A673 (cell line): ENCODE measurements around the gene TAS2R16. TPM values are rescaled to one million over a fixed set of nuclear protein-coding genes. Genes with fewer than 3 reads are reported as not detected.

ENCODE experiments used
- BruUV-seq: library from RNA; stranded (reverse); fragments of 400-500 nt; replicated peaks from 2 replicates; lab custom pipeline; 2021; lab: Mats Ljungman, UMichigan
- CTCF ChIA-PET: fragments of 300-600 bp; sonication (Branson Sonifier 250); formaldehyde crosslinking; loops from one replicate; lab custom pipeline; 2022; ENCODE audit warnings: antibody characterized with exemption; lab: Charles Lee
- POLR2A ChIA-PET: fragments of 300-600 bp; sonication (Branson Sonifier 250); formaldehyde crosslinking; loops from one replicate; lab custom pipeline; 2022; ENCODE audit warnings: antibody characterized with exemption; ENCODE audit not compliant: low non-redundant PET; lab: Charles Lee
- DNase-seq: peaks from one replicate; pipeline ENCODE4 v3.0.0-alpha.2; 2015; ENCODE audit warnings: low spot score
- H3K27ac ChIP-seq: fragments of 200-600 bp; sonication (generic); 2 replicates; pipeline ENCODE4 v1.5.1; 2016; ENCODE audit warnings: mixed run types, low read depth, mild to moderate bottlenecking, mixed read lengths, antibody characterized with exemption, low read length; ENCODE audit not compliant: poor library complexity, severe bottlenecking
- H3K27me3 ChIP-seq: fragments of 200-600 bp; sonication (generic); replicated peaks from 2 replicates; pipeline ENCODE4 v1.6.1; 2017; ENCODE audit warnings: mixed run types, low read depth, mild to moderate bottlenecking, mixed read lengths, antibody characterized with exemption, low read length; ENCODE audit not compliant: insufficient read depth, poor library complexity
- H3K36me3 ChIP-seq: fragments of 200-600 bp; sonication (generic); 2 replicates; pipeline ENCODE4 v1.6.1; 2016; ENCODE audit warnings: mixed run types, mild to moderate bottlenecking, mixed read lengths, antibody characterized with exemption, low read length; ENCODE audit not compliant: insufficient read depth, poor library complexity, severe bottlenecking
- H3K4me1 ChIP-seq: fragments of 200-600 bp; sonication (generic); 2 replicates; pipeline ENCODE4 v1.6.1; 2017; ENCODE audit warnings: mixed run types, mild to moderate bottlenecking, mixed read lengths, antibody characterized with exemption, low read length; ENCODE audit not compliant: insufficient read depth, poor library complexity, severe bottlenecking
- H3K4me3 ChIP-seq: fragments of 200-600 bp; sonication (generic); 2 replicates; pipeline ENCODE4 v1.5.1; 2016; ENCODE audit warnings: low read depth, mixed run types, mild to moderate bottlenecking, mixed read lengths, low read length; ENCODE audit not compliant: poor library complexity, severe bottlenecking
- H3K9me3 ChIP-seq: fragments of 200-600 bp; sonication (generic); 2 replicates; pipeline ENCODE4 v1.6.1; 2016; ENCODE audit warnings: mixed run types, low read depth, mild to moderate bottlenecking, mixed read lengths, antibody characterized with exemption, low read length; ENCODE audit not compliant: poor library complexity, severe bottlenecking
- CTCF ChIP-seq: fragments of 300-800, 200-600 bp; sonication (generic); conservative IDR thresholded peaks from 2 replicates; pipeline ENCODE4 v1.5.1; 2017; ENCODE audit warnings: low read depth, mild to moderate bottlenecking, antibody characterized with exemption, low read length, moderate library complexity, mixed read lengths
- EZH2 ChIP-seq: fragments of 200-600 bp; sonication (generic); IDR thresholded peaks from 2 replicates; pipeline ENCODE4 v1.6.1; 2017; ENCODE audit warnings: borderline replicate concordance, low read depth, mild to moderate bottlenecking, mixed read lengths, antibody characterized with exemption, low read length; ENCODE audit not compliant: poor library complexity, severe bottlenecking
- intact Hi-C: fragments of 100-400 bp; cut with micrococcal nuclease; formaldehyde crosslinking; loops from one replicate; pipeline ENCODE4 v1.10.0; 2022; ENCODE audit not compliant: unreplicated experiment
- total RNA-seq: library from RNA; stranded (reverse); gene quantifications from 2 replicates; pipeline ENCODE4 v1.2.3, GENCODE V29; 2021

TAS2R16 gene
- total RNA-seq, 1 experiment from 2014 or later: not detected

DNA sequence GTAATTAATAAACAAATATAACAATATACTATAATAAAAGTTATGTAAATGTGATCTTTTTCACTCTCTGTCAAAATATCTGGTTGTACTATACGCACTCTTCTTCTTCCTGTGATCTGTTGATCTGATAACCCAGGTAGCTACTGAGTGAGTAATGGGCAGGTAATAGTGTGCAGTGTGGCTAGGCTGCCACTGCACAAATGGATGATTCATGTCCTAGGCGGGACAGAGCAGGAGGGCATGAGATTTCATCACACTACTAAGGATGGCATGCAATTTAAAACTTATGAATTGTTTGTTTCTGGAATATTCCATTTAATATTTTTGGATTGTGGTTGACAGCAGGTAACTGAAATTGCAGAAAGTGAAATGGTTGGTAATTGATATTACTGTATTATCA, 44.5 kb downstream of the TAS2R16 start:
- CTCF ChIA-PET: no interaction called here
- TF ChIP-seq CTCF (no peak), EZH2 (no peak)
- POLR2A ChIA-PET: no interaction called here

GRCh38 chr7:122949186-122949585, 46.3 kb downstream of the TAS2R16 start:
- BruUV-seq: no TSS peak
- H3K27me3 ChIP-seq: no peaks in the 10 kb centered on the region
- no peak for TF ChIP-seq CTCF
- TF ChIP-seq EZH2: no peak
- intact Hi-C loops: no loop called here
- H3K9me3 ChIP-seq: no peaks in the 10 kb centered on the region
- ChIA-PET POLR2A (no interaction called here), CTCF (no interaction called here)
- peaks cover 8% of the 10 kb centered on the region for H3K4me1 ChIP-seq
- no peaks in the 10 kb centered on the region for H3K36me3 ChIP-seq
- H3K27ac ChIP-seq: no peak overlapping the region
- H3K4me3 ChIP-seq: no peak overlapping the region
- no peak for DNase-seq

More for the DNA sequence above, 44.5 kb downstream of the TAS2R16 start:
- BruUV-seq: no TSS peak
- Histone ChIP-seq H3K27me3 (no peaks in the 10 kb centered on the region), H3K4me3 (no peak overlapping the region), H3K4me1 (no peaks in the 10 kb centered on the region), H3K36me3 (no peaks in the 10 kb centered on the region), H3K27ac (no peak overlapping the region), H3K9me3 (no peaks in the 10 kb centered on the region)
- intact Hi-C loops: no loop called here
- no peak for DNase-seq

Other genes with a start within 250 kb of the TAS2R16 start
- 74.4 and 81.3 TPM in 2 replicates for gene CADPS2, start 109.2 kb downstream of the TAS2R16 start, total RNA-seq
- gene SLC13A1, start 204.3 kb upstream of the TAS2R16 start, total RNA-seq: not detected in 2 replicates